Measurements from ENCODE around the gene TSPAN18. TPM values are rescaled to one million over a fixed set of nuclear protein-coding genes. Genes with fewer than 3 reads are reported as not detected.

Gene TSPAN18
- total and polyA plus RNA-seq, 2 of the 4 experiments (the other 2 are of a cell fraction), result 0.36 to 1.1 TPM

DNA sequence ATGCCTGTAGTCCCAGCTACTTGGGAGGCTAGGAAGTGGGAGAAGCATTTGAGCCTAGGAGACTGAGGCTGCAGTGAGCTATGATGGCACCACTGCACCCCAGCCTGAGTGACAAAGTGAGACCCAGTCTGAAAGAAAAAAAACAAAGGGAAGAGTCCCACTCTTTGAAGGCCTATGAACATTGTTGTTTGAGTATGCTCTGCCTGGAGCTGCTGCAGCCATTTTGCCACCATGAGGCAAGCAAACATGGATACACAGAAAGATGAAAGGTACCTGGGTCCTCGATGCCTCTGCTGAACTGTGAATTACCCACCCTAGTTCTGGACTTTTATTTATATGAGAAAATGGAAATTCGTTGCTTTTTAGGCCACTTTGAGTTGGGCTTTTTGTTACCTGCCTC lies 19.7 kb upstream of the TSPAN18 start:
- POLR2A ChIA-PET (ENCODE audit: unreplicated experiment), result no interaction called here
- no TSS peak for BruUV-seq (replicated peaks)
- peaks cover 13% of the 10 kb centered on the region for H3K9me3 ChIP-seq (ENCODE audit: control insufficient read depth, insufficient read depth, low read length)

More for the DNA sequence above, 19.7 kb upstream of the TSPAN18 start:
- Histone ChIP-seq H3K23ac (ENCODE audit: low read depth, low read length) (no peak overlapping the region), H3K4me3 (ENCODE audit: insufficient read depth, low read depth, low read length) (no peak overlapping the region), H2AK5ac (ENCODE audit: low read depth, low read length) (no peak overlapping the region), H2AFZ (replicated peaks; ENCODE audit: low read length, poor library complexity) (no peak overlapping the region), H3K36me3 (ENCODE audit: control insufficient read depth, insufficient read depth, low read length) (no peaks in the 10 kb centered on the region), H3K9ac (ENCODE audit: low read depth, low read length) (no peak overlapping the region), H2AK9ac (replicated peaks; ENCODE audit: low read depth, low read length, poor library complexity) (no peak overlapping the region), H3K4ac (ENCODE audit: low read depth, low read length) (no peak overlapping the region), H4K20me1 (ENCODE audit: insufficient read depth, low read length) (no peaks in the 10 kb centered on the region), H4K5ac (ENCODE audit: low read depth, low read length) (no peak overlapping the region), H3K9me1 (ENCODE audit: insufficient read depth, low read length) (no peaks in the 10 kb centered on the region), H4K91ac (ENCODE audit: insufficient read depth, low read depth, low read length) (no peak overlapping the region), H3K79me1 (ENCODE audit: low read depth in 1 of 2, low read length in 2 of 2) (no peaks in the 10 kb centered on the region), H3K27ac (ENCODE audit: insufficient read depth, low read length) (no peak overlapping the region), H3K18ac (ENCODE audit: low read depth, low read length) (no peak overlapping the region), H2BK15ac (ENCODE audit: low read depth, low read length) (no peak overlapping the region), H2BK20ac (ENCODE audit: low read depth, low read length) (no peak overlapping the region), H3K56ac (ENCODE audit: extremely low read depth, insufficient read depth, low read length) (no peak overlapping the region), H4K8ac (ENCODE audit: low read depth in 2 of 2, low read length in 2 of 2) (no peak overlapping the region), H3K4me2 (ENCODE audit: low read depth, low read length) (no peak overlapping the region), H3K27me3 (ENCODE audit: control insufficient read depth, insufficient read depth, low read length) (peaks cover 18% of the 10 kb centered on the region; the same call in 1 of the 2 replicates), H3K4me1 (ENCODE audit: control insufficient read depth, insufficient read depth, low read length) (no peaks in the 10 kb centered on the region), H2BK120ac (ENCODE audit: low read depth, low read length) (no peak overlapping the region), H2BK5ac (ENCODE audit: low read depth, low read length, poor library complexity, severe bottlenecking) (no peak overlapping the region), H3K14ac (replicated peaks; ENCODE audit: low read depth, low read length) (no peak overlapping the region)
- in situ Hi-C loops (cut with MboI; ENCODE audit: low sequenced_read_pairs) (no loop called here), intact Hi-C loops (cut with micrococcal nuclease) (no loop called here), dilution Hi-C loops (cut with HindIII; ENCODE audit: low sequenced_read_pairs, unreplicated experiment) (no loop called here)
- TF ChIP-seq, protein P1, sequence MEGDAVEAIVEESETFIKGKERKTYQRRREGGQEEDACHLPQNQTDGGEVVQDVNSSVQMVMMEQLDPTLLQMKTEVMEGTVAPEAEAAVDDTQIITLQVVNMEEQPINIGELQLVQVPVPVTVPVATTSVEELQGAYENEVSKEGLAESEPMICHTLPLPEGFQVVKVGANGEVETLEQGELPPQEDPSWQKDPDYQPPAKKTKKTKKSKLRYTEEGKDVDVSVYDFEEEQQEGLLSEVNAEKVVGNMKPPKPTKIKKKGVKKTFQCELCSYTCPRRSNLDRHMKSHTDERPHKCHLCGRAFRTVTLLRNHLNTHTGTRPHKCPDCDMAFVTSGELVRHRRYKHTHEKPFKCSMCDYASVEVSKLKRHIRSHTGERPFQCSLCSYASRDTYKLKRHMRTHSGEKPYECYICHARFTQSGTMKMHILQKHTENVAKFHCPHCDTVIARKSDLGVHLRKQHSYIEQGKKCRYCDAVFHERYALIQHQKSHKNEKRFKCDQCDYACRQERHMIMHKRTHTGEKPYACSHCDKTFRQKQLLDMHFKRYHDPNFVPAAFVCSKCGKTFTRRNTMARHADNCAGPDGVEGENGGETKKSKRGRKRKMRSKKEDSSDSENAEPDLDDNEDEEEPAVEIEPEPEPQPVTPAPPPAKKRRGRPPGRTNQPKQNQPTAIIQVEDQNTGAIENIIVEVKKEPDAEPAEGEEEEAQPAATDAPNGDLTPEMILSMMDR (conservative IDR thresholded peaks at IDR 0.05; ENCODE audit: low read depth, low read length), result no peak
- TF ChIP-seq, protein P2, sequence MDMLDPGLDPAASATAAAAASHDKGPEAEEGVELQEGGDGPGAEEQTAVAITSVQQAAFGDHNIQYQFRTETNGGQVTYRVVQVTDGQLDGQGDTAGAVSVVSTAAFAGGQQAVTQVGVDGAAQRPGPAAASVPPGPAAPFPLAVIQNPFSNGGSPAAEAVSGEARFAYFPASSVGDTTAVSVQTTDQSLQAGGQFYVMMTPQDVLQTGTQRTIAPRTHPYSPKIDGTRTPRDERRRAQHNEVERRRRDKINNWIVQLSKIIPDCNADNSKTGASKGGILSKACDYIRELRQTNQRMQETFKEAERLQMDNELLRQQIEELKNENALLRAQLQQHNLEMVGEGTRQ (IDR thresholded peaks at IDR 0.05; ENCODE audit: low read depth, low read length), result no peak
- TF ChIP-seq RCOR1 (IDR thresholded peaks at IDR 0.05; ENCODE audit: insufficient replicate concordance, low read length) (no peak), BHLHE40 (IDR thresholded peaks at IDR 0.05; ENCODE audit: low read depth, low read length) (no peak), CHD1 (IDR thresholded peaks at IDR 0.05; ENCODE audit: low read depth, low read length) (no peak), SMC3 (IDR thresholded peaks at IDR 0.05; ENCODE audit: low read depth, low read length) (no peak), RFX5 (IDR thresholded peaks at IDR 0.05; ENCODE audit: low read depth, low read length) (no peak), RAD21 (IDR thresholded peaks at IDR 0.05; ENCODE audit: low read length) (no peak), MAFK (IDR thresholded peaks at IDR 0.05; ENCODE audit: low read depth, low read length) (no peak), NFE2L2 (IDR thresholded peaks at IDR 0.05; ENCODE audit: low read depth, low read length) (no peak), FOS (IDR thresholded peaks at IDR 0.05; ENCODE audit: low read depth, low read length) (no peak), POLR2A (IDR thresholded peaks at IDR 0.05; ENCODE audit: low read depth, low read length) (no peak), CEBPB (IDR thresholded peaks at IDR 0.05; ENCODE audit: low read depth, low read length) (no peak), MXI1 (IDR thresholded peaks at IDR 0.05; ENCODE audit: borderline replicate concordance, low read depth, low read length) (no peak), MAZ (IDR thresholded peaks at IDR 0.05; ENCODE audit: borderline replicate concordance, low read depth, low read length) (no peak)
- TF ChIP-seq, protein P3, sequence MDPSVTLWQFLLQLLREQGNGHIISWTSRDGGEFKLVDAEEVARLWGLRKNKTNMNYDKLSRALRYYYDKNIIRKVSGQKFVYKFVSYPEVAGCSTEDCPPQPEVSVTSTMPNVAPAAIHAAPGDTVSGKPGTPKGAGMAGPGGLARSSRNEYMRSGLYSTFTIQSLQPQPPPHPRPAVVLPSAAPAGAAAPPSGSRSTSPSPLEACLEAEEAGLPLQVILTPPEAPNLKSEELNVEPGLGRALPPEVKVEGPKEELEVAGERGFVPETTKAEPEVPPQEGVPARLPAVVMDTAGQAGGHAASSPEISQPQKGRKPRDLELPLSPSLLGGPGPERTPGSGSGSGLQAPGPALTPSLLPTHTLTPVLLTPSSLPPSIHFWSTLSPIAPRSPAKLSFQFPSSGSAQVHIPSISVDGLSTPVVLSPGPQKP (IDR thresholded peaks at IDR 0.05; ENCODE audit: borderline replicate concordance, low read depth, low read length), result no peak
- no CpG with 5 or more reads among the region's 2 CpGs for WGBS, 2 experiments (ENCODE audit: extremely low coverage in 2 of 2, insufficient read length in 1 of 2)
- DNase-seq (no peak), ATAC-seq (ENCODE audit: low read depth) (no peak)
- CTCF ChIA-PET, result no interaction called here

All from IMR-90 (cell line).